HG03139 (cell line): ENCODE data around the gene BPIFB2.
"Not testable (repeated sequence)": the region's sequence is repeated elsewhere in the genome, so short reads cannot be mapped to it uniquely, and the experiment has no call there.

Source experiments
- ATAC-seq: cut with Tn5 transposase; IDR thresholded peaks from one replicate; pipeline ENCODE4 v1.9.1; 2021; ENCODE audit not compliant: unreplicated experiment

BPIFB2 gene

DNA sequence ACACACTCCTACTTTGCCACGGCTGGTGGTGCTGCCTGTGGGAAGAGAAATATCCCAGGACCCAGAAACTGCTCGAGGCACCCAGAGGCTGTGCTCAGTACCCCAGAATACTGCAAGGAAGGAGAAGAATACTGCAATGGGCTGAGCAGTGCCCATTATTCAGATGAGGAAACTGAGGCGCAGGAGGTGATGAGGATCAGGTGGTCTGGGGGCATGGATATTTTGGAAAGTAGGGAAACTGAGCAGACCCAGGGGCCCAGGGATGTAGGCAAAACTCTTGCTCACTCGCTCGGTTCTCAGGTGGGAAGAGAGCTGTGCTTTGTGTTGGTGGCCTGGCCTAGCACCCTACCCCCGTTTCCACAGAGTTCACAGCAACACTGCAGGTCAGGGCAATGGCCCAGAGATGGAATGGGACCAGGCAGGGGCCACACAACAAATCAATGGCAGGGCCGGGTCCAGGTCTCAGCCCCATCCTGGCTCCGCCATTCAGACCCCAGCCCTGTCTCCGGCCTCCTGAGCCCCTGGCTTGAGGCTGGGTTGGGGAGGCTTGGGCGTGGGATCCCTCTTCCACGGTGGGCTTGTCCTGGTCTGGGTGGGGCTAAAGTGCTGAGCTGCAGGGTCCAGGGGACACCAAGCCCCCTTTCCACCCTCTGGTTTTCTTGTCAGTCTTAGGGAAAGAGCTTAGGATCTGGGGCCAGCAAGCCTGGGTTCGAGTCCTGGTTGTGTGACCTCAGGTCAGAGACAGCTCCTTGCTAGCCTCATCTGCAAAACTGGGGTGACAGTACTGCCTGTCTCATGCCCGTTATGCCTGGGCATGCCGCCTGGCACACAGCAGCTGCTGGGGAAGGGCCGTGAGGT, 37.2 kb upstream of the BPIFB2 start:
- ATAC-seq: no peak

DNA sequence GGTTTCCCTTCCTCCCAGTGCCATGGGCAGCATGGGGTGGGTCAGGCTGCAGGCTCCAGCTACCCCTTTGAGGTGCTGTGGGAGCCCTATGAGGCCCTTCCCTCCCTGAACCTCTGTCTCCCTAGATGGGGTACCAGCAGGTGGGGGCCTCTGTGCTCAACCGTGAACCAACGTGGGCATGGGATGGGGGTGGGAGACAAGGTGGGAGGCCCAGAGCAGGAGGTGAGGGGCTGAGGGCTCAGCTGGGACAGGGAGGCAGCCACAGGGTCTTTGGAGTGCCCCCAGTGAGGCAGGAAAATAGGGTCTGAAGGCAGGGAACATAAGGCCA, 36.6 kb upstream of the BPIFB2 start:
- no peak for ATAC-seq

DNA sequence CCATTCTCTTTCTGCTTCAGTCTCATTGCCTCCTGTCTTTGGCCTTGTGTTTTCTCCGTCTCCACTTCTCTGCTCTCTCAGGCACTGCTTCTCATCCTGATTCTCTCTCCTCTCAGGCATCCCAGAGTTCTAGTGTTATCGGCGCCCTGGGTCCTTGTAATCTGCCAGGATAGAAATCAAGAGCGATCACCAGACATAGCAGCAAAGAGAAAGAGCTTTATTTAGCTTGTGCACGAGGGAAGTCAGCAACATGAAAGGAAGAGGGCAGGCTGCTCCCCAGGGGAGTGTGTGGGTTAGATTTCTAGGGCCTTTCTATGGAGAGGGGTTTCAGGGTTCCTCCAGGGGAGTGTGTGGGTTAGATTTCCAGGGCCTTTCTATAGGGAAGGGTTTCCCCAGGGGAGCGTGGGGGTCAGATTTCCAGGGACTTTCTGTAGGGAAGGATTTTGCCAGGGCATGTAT, 35.8 kb upstream of the BPIFB2 start:
- ATAC-seq: peak; percentile 13

DNA sequence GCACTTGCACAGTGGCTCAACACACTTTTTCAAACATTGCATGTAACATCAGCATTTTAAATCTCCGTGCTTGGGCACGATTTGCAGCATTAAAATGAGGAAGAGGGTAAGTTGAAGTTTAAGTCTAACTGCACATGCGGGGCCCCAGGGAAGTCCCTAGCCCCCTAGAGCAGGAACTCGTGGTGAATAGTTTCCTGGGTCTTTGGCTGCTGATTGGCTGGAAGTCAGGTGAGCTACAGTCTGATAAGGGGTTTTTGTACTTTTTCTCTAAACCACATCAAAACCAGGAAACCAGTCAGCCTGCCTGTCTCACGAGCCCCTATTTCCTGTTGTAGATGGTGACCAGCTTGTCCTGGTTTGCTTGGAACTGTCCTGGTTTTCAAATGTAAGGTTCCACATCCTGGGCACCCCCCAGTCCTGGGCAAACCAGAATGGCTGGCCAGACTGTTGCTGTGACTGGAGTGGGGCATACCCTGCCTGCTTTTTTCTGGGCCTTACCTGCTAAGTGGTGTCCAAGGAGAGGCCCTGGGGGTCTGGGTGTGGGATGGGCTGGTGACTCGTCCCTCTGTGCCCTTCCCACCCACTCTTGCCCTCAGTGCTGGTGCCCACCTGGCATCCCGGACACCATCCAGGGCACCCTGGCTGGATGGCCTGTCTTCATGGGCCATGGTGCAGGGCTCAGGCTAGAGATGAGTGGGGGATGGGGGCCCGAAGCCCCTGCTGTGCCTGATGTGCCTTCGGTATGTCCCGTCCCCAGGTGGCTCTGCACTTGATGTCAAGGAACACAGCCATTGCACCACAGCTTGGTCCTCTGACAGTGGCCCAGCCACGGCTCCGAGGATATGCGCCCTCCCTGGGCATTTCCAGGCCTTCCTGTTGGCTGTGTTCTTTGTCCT, 35.1 kb upstream of the BPIFB2 start:
- peak; percentile 80 for ATAC-seq

DNA sequence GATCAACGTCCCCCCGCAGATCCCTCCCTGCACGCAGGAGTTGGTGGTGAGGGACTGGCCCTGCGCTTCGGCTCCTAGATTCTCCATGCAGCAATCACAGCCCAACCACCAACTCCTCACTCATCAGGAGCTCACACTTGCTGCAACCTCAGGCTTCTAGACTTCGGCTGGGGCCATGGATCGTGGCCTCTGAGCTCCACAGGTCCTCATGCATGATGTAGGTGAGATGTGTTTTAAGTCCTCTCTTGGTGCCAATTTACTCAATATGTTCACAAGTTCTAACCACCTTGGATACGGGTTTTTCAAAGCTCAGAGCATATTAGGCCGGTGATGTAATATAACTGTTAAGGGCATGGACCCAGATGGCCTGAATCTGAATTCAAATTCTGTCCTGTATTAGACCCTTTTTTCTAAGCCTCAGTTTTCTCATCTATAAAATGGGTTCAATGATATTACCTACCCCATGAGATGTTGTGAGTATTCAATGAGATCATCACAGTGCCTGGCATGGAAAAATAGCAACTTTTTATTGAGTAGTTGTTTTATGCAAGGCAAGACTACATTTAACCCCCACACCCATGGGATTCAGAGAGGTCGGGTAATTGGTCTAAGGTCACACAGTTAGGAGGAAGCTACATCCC, 34.3 kb upstream of the BPIFB2 start:
- no peak for ATAC-seq

DNA sequence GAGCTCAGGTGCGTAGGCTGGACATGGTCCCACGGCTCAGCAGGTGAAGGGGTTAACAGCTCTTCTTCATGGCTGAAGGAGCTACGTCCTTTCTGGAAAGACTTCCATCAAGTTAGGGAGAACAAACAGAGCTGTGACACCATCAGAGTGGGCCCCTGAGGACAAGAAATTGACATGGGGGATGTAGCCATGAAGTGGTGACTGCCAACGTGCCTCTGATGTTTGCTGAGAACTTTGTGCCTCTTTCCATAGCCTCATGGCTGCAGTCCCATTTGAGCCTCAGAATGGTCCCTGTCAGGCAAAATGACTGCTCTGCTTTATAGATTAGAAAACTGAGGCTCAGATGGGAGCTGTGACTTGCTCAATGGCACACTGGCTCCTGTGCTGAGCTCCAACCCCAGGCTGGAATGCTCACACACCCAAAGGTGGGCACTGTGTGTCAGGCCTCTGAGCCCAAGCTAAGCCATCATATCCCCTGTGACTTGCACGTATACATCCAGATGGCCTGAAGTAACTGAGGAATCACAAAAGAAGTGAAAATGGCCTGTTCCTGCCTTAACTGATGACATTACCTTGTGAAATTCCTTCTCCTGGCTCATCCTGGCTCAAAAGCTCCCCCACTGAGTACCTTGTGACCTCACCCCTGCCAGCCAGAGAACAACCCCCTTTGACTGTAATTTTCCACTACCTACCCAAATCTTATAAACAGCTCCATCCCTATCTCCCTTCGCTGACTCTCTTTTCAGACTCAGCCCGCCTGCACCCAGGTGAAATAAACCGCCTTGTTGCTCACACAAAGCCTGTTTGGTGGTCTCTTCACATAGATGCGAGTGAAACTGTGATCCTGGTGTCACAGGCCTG, 33.1 kb upstream of the BPIFB2 start:
- not testable (repeated sequence) for ATAC-seq

DNA sequence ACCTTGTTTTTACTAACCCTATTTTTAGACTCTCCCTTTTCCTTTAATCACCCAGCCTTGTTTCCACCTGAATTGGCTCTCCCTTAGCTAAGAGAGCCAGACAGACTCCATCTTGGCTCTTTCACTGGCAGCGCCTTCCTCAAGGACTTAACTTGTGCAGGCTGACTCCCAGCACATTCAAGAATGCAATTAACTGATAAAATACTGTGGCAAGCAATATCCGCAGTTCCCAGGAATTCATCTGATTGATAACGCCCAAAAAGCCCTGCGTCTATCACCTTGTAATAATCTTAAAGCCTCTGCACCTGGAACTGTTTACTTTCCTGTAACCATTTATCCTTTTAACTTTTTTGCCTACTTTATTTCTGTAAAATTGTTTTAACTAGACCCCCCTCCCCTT, 32.4 kb upstream of the BPIFB2 start:
- not testable (repeated sequence) for ATAC-seq

DNA sequence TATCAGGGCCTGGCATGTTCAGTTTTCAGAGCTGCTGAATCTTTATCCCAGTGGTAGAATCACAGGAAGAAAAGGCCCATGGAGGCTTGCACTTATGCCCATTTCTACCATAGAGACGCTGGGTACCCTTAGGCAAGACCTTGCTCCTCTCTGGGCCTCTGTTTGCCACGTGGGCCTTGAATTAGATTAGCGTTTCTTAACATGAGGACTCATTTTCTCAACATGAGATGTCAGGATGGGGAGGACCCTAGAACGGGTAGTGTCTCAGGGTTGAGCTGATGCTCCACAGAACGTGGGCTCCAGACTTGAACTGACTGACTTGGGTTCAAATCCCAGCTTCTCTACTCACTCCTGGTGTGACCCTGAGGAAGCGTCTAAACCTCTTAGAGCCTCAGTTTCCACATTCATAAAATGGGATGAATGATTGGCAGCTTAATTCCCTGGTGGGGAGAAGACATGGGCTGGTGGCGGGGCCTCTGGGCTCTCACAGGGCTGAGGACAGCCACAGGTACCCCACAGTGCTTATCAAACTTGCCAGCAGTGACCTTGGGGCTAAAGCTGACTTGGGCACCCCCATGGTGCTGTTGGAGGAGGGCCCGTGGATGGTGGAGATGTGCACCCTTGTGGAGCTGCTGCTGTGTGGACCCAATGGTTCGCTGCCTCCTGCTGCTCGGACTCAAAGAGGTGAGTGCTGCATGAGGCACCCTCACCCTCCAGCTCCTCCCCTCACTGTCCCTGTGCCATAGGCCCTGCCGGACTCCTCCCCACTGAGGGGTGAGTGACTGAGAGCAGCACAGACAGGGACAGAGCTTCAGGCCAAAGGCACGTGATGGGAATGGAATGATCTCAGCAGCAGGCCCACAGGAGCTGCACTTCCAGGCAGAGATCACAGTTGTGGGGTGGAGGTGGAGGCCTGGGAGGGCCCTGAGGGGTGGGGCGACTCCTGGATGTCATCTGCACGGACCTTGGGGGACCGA, 31.5 kb upstream of the BPIFB2 start:
- ATAC-seq: no peak

DNA sequence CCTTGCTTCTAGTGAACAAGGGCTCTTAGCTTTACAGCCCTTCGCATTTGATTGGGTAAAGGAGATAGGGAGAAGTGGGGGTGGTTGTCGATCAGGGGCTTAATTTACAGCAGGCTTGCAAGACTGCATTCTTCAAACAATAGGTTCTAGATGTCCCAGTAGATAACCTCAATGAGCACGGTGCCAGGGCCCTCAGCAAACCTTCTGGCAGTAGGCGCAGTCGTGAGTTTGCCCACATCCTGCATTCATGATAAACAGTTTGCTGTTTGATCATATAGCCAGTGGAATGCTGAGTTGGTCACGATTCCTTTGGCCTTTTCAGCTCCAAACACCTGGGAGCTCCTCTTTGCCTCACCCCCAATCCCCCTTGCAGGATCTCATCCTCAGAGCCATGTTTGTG, 30.8 kb upstream of the BPIFB2 start:
- no peak for ATAC-seq

DNA sequence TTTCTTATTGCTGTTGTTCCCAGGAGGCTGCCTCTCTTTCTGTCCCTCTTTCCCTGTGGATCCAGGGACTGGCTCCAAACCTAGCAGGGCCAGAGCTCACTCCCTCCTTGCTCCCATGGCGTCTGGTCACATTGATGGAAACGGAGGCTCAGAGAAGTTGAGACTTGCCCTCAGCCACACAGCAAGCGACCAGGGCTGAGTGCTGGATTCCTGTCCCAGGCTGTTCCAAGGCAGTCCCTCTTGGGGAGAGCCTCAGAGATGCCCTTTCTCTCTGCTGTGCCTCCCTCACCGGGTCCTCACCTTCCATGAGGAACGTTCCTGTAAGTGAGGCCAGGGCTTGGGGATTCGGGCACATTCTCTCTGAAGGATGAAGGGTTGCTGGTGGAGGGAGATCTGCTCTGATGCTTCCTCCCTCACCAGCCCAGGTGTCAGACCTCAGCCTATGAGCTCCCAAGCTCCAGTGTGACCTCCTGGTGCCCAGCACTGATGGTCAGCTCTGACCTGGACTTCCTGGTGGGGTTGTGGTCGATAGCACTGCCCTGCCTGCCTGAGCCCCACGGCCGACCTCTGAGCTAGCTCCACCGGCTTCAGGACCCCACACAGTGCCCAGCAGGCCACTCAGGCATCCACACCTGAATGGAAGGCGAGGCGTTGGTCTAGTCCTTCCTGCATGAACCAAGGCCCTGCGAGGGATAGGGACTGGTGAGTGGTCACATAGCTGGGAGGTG, 30.1 kb upstream of the BPIFB2 start:
- no peak for ATAC-seq

DNA sequence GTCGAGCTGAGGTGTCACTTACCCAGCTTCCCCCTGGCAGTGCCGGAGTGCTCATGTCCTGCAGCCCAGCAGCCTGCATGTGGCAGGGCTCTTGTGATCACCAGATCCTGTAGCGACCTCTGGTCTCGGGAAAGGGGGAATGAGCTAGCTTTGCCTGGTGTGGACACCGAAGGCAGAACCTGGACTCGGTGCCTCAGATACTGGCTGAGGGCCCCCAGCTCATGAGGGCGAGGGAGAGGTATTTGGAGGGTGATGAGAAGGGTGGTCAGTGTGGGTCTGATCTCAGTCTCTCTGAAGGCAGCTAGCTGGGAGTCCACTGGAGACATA, 29.5 kb upstream of the BPIFB2 start:
- no peak for ATAC-seq

DNA sequence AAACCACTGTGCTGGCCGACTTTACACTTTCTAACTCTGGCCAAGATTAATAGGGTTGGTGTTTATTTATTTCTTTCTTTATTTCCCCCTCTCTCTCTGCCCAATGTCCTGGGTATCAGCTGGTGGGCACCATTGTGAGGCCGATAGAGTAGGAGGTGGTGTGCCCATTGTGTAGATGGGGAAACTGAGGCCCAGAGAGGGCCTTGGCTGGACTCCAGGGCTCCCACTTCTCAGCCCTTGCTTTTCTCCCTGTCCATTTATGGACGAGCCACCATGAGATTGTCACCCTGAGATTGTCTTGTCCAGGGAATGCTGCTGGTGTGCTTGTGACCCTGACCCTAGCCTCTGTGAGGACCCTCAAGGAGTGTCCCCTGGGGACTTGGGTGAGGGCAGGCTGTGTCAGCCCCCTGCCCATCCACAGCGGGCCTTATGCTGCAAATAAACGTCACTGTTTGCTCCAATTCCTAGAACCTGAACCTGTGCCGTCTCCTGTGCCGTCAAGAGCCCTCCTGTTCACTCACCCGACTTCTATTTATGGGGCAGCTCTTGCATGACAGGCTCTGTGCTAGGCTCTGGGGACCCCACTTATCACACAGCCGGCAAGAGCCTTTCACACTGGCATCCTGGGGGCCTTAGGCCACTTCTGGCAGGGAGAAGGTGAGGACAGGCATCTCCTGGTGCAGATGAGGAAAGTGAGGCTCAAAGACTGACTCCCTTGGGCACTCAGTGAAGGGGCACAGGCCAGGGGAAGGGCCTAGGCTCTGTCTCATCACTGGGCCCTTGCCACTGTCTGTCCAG, 28.1 kb upstream of the BPIFB2 start:
- no peak for ATAC-seq

DNA sequence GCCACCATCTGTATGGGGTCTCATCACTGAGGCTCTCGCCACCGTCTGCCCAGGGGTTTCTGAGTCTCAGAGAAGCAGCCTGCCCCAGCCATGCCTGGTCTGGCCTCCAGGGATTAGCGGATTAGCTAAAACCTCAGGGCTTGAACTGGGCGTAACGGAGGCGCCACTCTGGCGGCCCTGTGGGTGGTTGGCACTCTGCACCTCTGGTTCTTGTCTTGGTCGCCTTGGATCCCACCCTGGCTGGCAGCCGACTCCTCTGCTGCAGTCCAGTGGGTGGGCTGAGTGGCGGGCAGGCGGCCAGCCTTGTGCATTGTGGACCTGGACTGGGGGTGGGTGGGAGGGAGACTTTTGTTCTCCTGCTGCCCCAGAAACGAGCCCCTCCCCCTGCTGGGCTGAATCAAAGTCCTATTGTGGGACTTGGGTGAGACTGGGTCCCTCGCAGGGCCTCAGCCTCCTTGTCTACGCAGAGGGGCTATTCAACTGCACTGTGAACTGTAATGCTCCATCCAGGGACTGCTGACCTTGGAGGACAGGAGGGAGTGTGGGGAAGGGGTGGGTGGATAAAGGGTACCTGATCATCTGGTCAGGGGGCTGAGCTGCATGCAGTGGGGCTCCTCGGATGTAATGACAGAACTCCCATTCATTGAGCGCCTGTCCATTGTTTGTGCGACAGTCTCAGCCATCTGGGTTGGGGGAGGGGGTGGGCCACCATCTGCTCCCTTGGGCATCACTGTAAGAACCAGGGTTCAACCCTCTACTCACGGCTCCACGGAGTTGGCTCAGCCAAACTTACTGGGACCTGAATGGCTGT, 27.2 kb upstream of the BPIFB2 start:
- no peak for ATAC-seq

DNA sequence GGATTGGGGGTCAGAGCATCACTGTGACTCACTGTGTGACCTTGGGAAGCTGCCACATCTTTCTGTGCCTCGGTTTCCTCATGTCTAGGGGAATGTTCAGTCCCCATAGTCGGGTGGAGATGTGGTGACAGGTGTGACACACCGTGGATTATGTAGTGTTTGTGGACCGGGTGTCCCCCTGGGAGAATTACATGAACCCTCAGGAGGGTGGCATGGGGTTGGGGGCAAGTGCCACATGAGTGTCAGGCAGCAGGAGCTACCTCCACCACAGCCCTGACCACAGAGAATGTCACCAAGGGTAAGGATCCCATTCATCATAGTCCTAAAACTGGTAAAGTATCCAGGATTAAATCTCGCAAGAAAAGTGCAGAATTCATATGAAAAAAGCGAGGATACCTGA, 26.5 kb upstream of the BPIFB2 start:
- ATAC-seq: no peak

DNA sequence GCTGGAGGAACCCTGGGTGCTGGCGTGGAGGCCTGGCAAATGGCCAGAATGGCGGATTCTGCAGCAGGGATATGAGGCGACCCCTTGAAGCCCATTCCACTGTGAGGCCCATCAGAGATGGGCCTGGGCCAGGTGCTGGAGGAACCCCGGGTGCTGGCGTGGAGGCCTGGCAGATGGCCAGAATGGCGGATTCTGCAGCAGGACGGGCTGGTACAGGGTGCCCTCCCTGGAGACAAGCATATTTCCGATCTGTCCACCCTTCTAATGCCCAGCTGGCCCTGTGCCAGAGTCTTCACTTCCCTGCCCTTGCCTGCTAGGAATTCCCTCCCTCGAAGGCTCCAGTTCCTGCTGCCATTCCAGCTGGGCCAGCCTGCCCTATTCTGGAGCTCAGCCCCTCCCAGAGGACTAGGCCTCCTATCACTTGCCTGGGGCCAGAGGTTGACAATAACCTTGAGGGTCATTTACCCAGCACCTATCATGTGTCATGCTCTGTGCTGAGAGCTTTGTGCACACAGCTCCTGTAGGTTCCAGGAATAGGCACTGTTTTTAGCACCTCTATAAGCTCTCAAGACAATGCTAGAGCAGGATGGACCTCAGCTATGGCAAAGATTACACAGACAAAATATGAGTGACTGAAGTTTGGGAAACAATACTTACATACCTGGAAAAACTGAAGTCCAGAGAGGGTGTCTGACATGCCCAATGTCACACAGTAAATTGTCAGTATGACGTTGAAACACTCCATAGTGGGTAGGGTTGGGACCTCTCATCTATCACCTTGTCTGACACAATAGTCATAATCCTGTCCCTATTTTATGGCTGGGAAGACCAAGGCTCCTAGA, 24.7 kb upstream of the BPIFB2 start:
- no peak for ATAC-seq

DNA sequence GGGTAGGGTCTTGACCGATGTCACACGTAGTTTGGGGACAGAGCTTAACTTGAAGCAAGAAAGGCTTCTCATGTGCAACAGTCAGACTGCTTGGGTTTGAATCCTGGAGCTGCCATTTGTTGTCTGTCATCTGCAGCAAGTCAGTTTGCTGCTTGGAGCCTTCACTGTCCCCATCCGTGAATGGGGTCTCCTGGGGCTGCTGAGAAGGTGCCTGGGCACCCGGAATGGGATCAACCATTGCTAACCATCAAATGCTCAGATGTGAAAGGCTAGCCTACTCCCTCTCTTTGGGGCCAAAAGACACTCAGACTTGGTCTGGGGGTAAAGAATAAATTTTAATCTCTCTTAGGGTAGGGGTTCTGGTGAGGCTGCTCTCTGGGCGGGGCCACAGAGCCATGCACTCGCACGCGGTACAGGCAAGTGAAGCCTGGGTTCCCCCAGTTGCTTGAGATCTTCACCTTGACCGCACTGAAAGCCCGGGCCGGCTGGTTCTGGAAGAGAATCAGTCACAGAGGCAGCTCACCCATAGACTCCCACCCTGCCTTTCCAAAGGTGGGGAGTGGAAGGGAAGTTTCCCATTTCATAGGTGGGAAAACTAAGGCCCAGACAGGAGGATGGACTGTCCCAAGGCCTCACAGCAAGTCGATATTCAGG, 23.9 kb upstream of the BPIFB2 start:
- ATAC-seq: no peak
